Measurements from ENCODE around the gene PAOX. TPM values are rescaled to one million over a fixed set of nuclear protein-coding genes. Genes with fewer than 3 reads are reported as not detected.

Gene PAOX
- total and polyA plus RNA-seq, 4 experiments from 2014 or later: 7.6 to 10.3 (median 9.3) TPM

DNA sequence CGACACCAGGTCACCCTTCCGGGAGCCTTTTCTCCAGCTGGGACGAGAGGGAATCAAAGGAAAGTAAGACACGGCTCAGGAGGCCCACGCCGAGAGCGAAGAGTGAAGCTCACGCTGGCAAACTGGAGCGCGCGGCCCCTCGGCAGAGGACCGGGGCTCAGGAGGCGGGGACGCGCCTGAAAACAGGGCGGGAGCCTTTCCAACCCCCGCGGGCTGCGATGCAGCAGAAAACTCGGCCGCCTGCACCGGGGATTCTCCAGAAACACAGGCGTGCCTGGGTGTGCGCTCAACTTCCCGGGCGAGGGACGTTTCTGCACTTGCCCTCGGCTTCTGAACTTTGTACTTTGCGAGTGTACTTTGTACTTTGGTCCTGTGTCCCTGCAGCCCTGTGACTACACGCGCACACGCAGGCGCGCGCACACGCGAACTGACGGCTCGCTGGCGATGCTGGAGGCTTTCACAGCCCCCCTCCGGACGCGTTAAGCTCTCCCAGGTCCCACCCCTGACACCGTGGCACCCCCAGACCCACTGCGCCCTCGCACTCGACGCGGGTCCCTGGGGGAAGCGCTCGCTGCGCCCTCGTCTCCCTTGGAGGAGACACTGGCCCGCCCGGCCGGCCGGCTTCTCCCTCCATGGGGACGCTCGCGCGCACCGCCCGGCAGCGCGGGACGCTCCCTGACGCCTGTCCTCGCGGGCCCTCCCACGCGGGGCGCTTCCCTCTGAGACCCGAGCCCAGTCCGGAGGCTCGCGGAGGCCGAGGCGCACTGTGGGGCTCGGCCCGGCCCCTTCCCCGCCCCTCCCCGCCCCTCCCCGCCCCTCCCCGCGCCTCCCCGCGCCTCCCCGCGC lies 588 bp upstream of the PAOX start:
- ChIA-PET POLR2A (ENCODE audit: partially characterized antibody) (interaction anchor here (0.9 to 5.9 kb wide), 8 partner anchors 12 to 49 kb away, joined by 3 to 68 read pairs (median 6); partner anchors contain the start of genes CALY and FUOM), CTCF (ENCODE audit: partially characterized antibody) (interaction anchor here (1.0 to 1.3 kb wide), 3 partner anchors 12 to 20 kb away, joined by 3 to 5 read pairs (median 3); no protein-coding TSS in a partner anchor)
- peak overlapping the region; percentile 86 to 91 (median 88) for H3K4me3 Mint-ChIP-seq
- Histone ChIP-seq H3K27ac (ENCODE audit: low read depth, low read length) (peak overlapping the region; percentile 60), H3K36me3 (ENCODE audit: insufficient read depth, low read length) (no peaks in the 10 kb centered on the region), H3K4me1 (ENCODE audit: insufficient read depth, low read length) (peaks cover 17% of the 10 kb centered on the region), H3K27me3 (ENCODE audit: insufficient read depth, low read length) (no peaks in the 10 kb centered on the region), H3K4me3 (ENCODE audit: low read length in 2 of 2) (peak overlapping the region; percentile 57 to 96), H3K9me3 (ENCODE audit: control insufficient read depth in 1 of 2, low read length in 2 of 2) (no peaks in the 10 kb centered on the region)
- intact Hi-C loops (cut with micrococcal nuclease): loop anchor here (1.0 kb wide), 3 partner anchors 11 to 49 kb away; partner anchors contain the start of gene MTG1
- H3K36me3 Mint-ChIP-seq: no peaks in the 10 kb centered on the region
- peaks cover 4 to 20% (median 8%) of the 10 kb centered on the region in 4 donors for H3K4me1 Mint-ChIP-seq
- peak; percentile 57 to 68 (median 60) for DNase-seq
- H3K27me3 Mint-ChIP-seq: no peaks in the 10 kb centered on the region
- peak overlapping the region in 6 of 7 donors; percentile 68 to 85 (median 76) for H3K27ac Mint-ChIP-seq
- no peaks in the 10 kb centered on the region for H3K9me3 Mint-ChIP-seq

DNA sequence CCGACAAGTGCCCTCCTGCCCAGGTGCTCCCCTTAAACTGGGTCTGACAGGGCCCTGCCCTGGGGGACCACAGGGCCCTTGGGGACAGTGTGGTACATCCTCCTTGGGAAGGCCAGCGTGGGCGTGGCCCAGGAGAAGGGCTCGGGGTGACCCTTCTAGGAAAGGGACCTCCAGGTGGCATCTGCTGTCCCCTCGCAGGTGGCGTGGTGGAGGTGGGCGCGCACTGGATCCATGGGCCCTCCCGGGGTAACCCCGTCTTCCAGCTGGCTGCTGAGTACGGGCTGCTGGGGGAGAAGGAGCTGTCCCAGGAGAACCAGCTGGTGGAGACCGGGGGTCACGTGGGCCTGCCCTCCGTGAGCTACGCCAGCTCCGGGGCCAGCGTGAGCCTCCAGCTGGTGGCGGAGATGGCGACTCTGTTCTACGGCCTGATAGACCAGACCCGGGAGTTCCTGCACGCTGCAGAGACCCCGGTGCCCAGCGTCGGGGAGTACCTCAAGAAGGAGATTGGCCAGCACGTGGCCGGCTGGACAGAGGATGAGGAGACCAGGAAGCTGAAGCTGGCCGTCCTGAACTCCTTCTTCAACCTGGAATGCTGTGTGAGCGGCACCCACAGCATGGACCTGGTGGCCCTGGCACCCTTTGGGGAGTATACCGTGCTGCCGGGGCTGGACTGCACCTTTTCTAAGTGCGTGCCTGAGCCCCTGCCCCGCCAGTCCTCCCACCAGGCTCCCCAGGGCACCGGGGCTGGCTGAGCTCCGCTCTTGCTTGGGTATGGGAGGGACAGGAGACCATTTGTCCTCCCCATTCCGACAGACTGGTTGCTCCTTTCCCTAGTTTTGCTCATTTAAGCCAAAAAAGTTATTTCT lies 972 bp downstream of the PAOX start:
- no peaks in the 10 kb centered on the region for H3K27me3 Mint-ChIP-seq
- peaks cover 1 to 15% (median 5%) of the 10 kb centered on the region in 4 donors for H3K4me1 Mint-ChIP-seq
- Histone ChIP-seq H3K9me3 (ENCODE audit: control insufficient read depth in 1 of 2, low read length in 2 of 2) (no peaks in the 10 kb centered on the region), H3K36me3 (ENCODE audit: insufficient read depth, low read length) (peaks cover 4% of the 10 kb centered on the region), H3K4me1 (ENCODE audit: insufficient read depth, low read length) (peaks cover 13% of the 10 kb centered on the region), H3K27me3 (ENCODE audit: insufficient read depth, low read length) (no peaks in the 10 kb centered on the region), H3K27ac (ENCODE audit: low read depth, low read length) (peak overlapping the region; percentile 42), H3K4me3 (ENCODE audit: low read length in 2 of 2) (peak overlapping the region in 1 of 2 donors; percentile 55)
- DNase-seq: peak in 1 of 5 donors; percentile 11
- peaks cover 0 to 4% of the 10 kb centered on the region in 2 donors for H3K36me3 Mint-ChIP-seq
- ChIA-PET CTCF (ENCODE audit: partially characterized antibody) (interaction anchor here (1.8 kb wide), 1 partner anchor 50 kb away, joined by 7 read pairs; no protein-coding TSS in a partner anchor), POLR2A (ENCODE audit: partially characterized antibody) (interaction anchor here (5.9 kb wide), 1 partner anchor 10 kb away, joined by 68 read pairs; no protein-coding TSS in a partner anchor)
- peak overlapping the region; percentile 54 to 82 (median 69) for H3K4me3 Mint-ChIP-seq
- no peaks in the 10 kb centered on the region for H3K9me3 Mint-ChIP-seq
- intact Hi-C loops (cut with micrococcal nuclease): loop anchor here (1.0 kb wide), 1 partner anchor 9 kb away; no protein-coding TSS in a partner anchor
- H3K27ac Mint-ChIP-seq: peak overlapping the region in 6 of 7 donors; percentile 10 to 74 (median 50)

- ChIA-PET CTCF (ENCODE audit: partially characterized antibody) (interaction anchor here (1.8 kb wide), 1 partner anchor 51 kb away, joined by 7 read pairs; no protein-coding TSS in a partner anchor), POLR2A (ENCODE audit: partially characterized antibody) (interaction anchor here (5.9 kb wide), 1 partner anchor 9 kb away, joined by 68 read pairs; no protein-coding TSS in a partner anchor)
- peaks cover 4% of the 10 kb centered on the region for H3K36me3 ChIP-seq (ENCODE audit: insufficient read depth, low read length)
- peak overlapping the region in 2 of 8 donors; percentile 70 to 73 for H3K4me3 Mint-ChIP-seq
- H3K4me3 ChIP-seq (ENCODE audit: low read length in 2 of 2): no peak overlapping the region
- H3K27me3 Mint-ChIP-seq: no peaks in the 10 kb centered on the region
- no peak overlapping the region for H3K27ac ChIP-seq (ENCODE audit: low read depth, low read length)
- DNase-seq: no peak
- H3K4me1 Mint-ChIP-seq: peaks cover 1 to 7% (median 5%) of the 10 kb centered on the region in 4 donors
- peak overlapping the region in 2 of 7 donors; percentile 8 to 74 for H3K27ac Mint-ChIP-seq
- intact Hi-C loops (cut with micrococcal nuclease): no loop called here
- peaks cover 13% of the 10 kb centered on the region for H3K4me1 ChIP-seq (ENCODE audit: insufficient read depth, low read length)
- no peaks in the 10 kb centered on the region for H3K9me3 Mint-ChIP-seq
- peaks cover 0 to 4% of the 10 kb centered on the region in 2 donors for H3K36me3 Mint-ChIP-seq
- no peaks in the 10 kb centered on the region for H3K9me3 ChIP-seq (ENCODE audit: control insufficient read depth in 1 of 2, low read length in 2 of 2)
- no peaks in the 10 kb centered on the region for H3K27me3 ChIP-seq (ENCODE audit: insufficient read depth, low read length)
Observed at GRCh38 chr10:133381036-133381435, 2.0 kb downstream of the PAOX start.

DNA sequence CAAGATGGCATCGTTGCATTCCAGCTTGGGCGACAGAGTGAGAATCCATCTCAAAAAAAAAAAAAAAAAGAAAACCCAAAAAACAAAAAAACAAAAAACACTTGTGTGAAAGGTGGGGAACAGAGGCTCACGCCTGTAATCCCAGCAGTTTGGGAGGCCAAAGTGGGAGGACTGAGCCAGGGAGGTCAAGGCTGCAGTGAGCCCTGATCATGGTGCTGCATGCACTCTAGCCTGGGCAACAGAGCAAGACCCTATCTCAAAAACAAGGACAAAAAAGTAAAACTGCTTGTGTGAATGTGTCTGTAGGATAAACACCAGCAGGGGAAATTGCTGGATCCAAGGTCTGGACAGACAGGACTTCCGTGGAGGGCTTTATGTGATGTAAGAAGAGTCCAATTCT lies 4.5 kb downstream of the PAOX start:
- Mint-ChIP-seq H3K36me3 (peaks cover 2 to 4% of the 10 kb centered on the region in 2 donors), H3K9me3 (no peaks in the 10 kb centered on the region), H3K27ac (peak overlapping the region in 1 of 7 donors; percentile 10), H3K4me3 (no peak overlapping the region), H3K27me3 (no peaks in the 10 kb centered on the region), H3K4me1 (peaks cover 4 to 9% (median 5%) of the 10 kb centered on the region in 4 donors)
- POLR2A ChIA-PET (ENCODE audit: partially characterized antibody): no interaction called here
- H3K4me1 ChIP-seq (ENCODE audit: insufficient read depth, low read length): peaks cover 10% of the 10 kb centered on the region
- intact Hi-C loops (cut with micrococcal nuclease): no loop called here
- CTCF ChIA-PET (ENCODE audit: partially characterized antibody): no interaction called here
- peaks cover 4% of the 10 kb centered on the region for H3K36me3 ChIP-seq (ENCODE audit: insufficient read depth, low read length)
- no peaks in the 10 kb centered on the region for H3K9me3 ChIP-seq (ENCODE audit: control insufficient read depth in 1 of 2, low read length in 2 of 2)
- H3K27ac ChIP-seq (ENCODE audit: low read depth, low read length): no peak overlapping the region
- no peak overlapping the region for H3K4me3 ChIP-seq (ENCODE audit: low read length in 2 of 2)
- DNase-seq: no peak
- no peaks in the 10 kb centered on the region for H3K27me3 ChIP-seq (ENCODE audit: insufficient read depth, low read length)

GRCh38 chr10:133384071-133384470 lies 5.0 kb downstream of the PAOX start:
- intact Hi-C loops (cut with micrococcal nuclease): no loop called here
- H3K4me1 Mint-ChIP-seq: peaks cover 8 to 14% (median 10%) of the 10 kb centered on the region in 4 donors
- H3K27ac Mint-ChIP-seq: peak overlapping the region in 1 of 7 donors; percentile 30
- peaks cover 4% of the 10 kb centered on the region for H3K36me3 ChIP-seq (ENCODE audit: insufficient read depth, low read length)
- no peak overlapping the region for H3K27ac ChIP-seq (ENCODE audit: low read depth, low read length)
- CTCF ChIA-PET (ENCODE audit: partially characterized antibody): no interaction called here
- no peak for DNase-seq
- peaks cover 15% of the 10 kb centered on the region for H3K4me1 ChIP-seq (ENCODE audit: insufficient read depth, low read length)
- no peak overlapping the region for H3K4me3 Mint-ChIP-seq
- peaks cover 4% of the 10 kb centered on the region in 2 donors for H3K36me3 Mint-ChIP-seq
- H3K9me3 ChIP-seq (ENCODE audit: control insufficient read depth in 1 of 2, low read length in 2 of 2): no peaks in the 10 kb centered on the region
- H3K4me3 ChIP-seq (ENCODE audit: low read length in 2 of 2): no peak overlapping the region
- H3K27me3 ChIP-seq (ENCODE audit: insufficient read depth, low read length): no peaks in the 10 kb centered on the region
- POLR2A ChIA-PET (ENCODE audit: partially characterized antibody): no interaction called here
- no peaks in the 10 kb centered on the region for H3K27me3 Mint-ChIP-seq
- H3K9me3 Mint-ChIP-seq: no peaks in the 10 kb centered on the region

- Mint-ChIP-seq H3K27me3 (no peaks in the 10 kb centered on the region), H3K9me3 (peaks cover 0 to 1% (median 0%) of the 10 kb centered on the region in 8 donors), H3K4me1 (peaks cover 14 to 21% (median 18%) of the 10 kb centered on the region in 4 donors), H3K36me3 (peaks cover 4 to 6% of the 10 kb centered on the region in 2 donors), H3K27ac (peak overlapping the region in 1 of 7 donors; percentile 59), H3K4me3 (no peak overlapping the region)
- H3K4me1 ChIP-seq (ENCODE audit: insufficient read depth, low read length): peaks cover 20% of the 10 kb centered on the region
- POLR2A ChIA-PET (ENCODE audit: partially characterized antibody): no interaction called here
- H3K36me3 ChIP-seq (ENCODE audit: insufficient read depth, low read length): peaks cover 4% of the 10 kb centered on the region
- H3K27me3 ChIP-seq (ENCODE audit: insufficient read depth, low read length): no peaks in the 10 kb centered on the region
- intact Hi-C loops (cut with micrococcal nuclease): no loop called here
- no peaks in the 10 kb centered on the region for H3K9me3 ChIP-seq (ENCODE audit: control insufficient read depth in 1 of 2, low read length in 2 of 2)
- CTCF ChIA-PET (ENCODE audit: partially characterized antibody): interaction anchor here (1.1 kb wide), 1 partner anchor 56 kb away, joined by 6 read pairs; no protein-coding TSS in a partner anchor
- no peak for DNase-seq
- H3K4me3 ChIP-seq (ENCODE audit: low read length in 2 of 2): no peak overlapping the region
- H3K27ac ChIP-seq (ENCODE audit: low read depth, low read length): no peak overlapping the region
Observed at GRCh38 chr10:133385214-133385613, 6.2 kb downstream of the PAOX start.
